Breast epithelium (tissue), 4 donors: ENCODE data around the gene PDLIM3. TPM values are rescaled to one million over a fixed set of nuclear protein-coding genes. Genes with fewer than 3 reads are reported as not detected.

ENCODE experiments used
- DNase-seq, 2 donors: peaks; one replicate each; pipeline ENCODE4 v3.0.0-alpha.2; 2019; ENCODE audit warnings: low spot score in 2 of 2
- H3K27ac ChIP-seq, 2 donors: fragments of 200-600 bp; sonication (generic) in 1 of 2; one replicate each; pipeline ENCODE4 v1.5.1; 2016 to 2019; ENCODE audit warnings: mild to moderate bottlenecking in 1 of 2
- H3K27me3 ChIP-seq, 2 donors: fragments of 200-600 bp; sonication (generic) in 1 of 2; one replicate each; pipeline versions ENCODE4 v1.5.1 to v1.6.0; 2017 to 2019; ENCODE audit warnings: control low read depth in 1 of 2, mild to moderate bottlenecking in 1 of 2
- H3K36me3 ChIP-seq: fragments of 200-600 bp; one replicate; pipeline ENCODE4 v1.5.1; 2019
- H3K4me1 ChIP-seq, 2 donors: fragments of 200-600 bp; sonication (generic); one replicate each; pipeline ENCODE4 v1.5.1; 2016 to 2019; ENCODE audit warnings: control low read depth in 1 of 2
- H3K4me3 ChIP-seq, 3 donors: fragments of 200-600 bp; sonication (generic); 1 replicate in 2 of 3; 2 replicates in 1 of 3; pipeline ENCODE4 v1.5.1; 2016 to 2019; ENCODE audit warnings: mild to moderate bottlenecking in 3 of 3, moderate library complexity in 2 of 3
- H3K9me3 ChIP-seq, 2 donors: fragments of 200-600 bp; sonication (generic) in 1 of 2; one replicate each; pipeline ENCODE4 v1.5.1; 2016 to 2019; ENCODE audit warnings: control low read depth in 1 of 2
- CTCF ChIP-seq, 3 donors: fragments of 450-650 bp; IDR thresholded peaks; one replicate each; pipeline ENCODE4 v1.5.1; 2016 to 2017; ENCODE audit warnings: antibody characterized with exemption in 3 of 3, mild to moderate bottlenecking in 3 of 3, moderate library complexity in 3 of 3
- POLR2A ChIP-seq: fragments of 450-650 bp; IDR thresholded peaks from one replicate; pipeline ENCODE4 v1.6.1; 2016; ENCODE audit warnings: antibody characterized with exemption, mild to moderate bottlenecking, moderate library complexity
- POLR2AphosphoS5 ChIP-seq, 3 donors: sonication (generic); formaldehyde crosslinking; IDR thresholded peaks; one replicate each; pipeline ENCODE4 v1.6.1; 2017; ENCODE audit warnings: antibody characterized with exemption in 3 of 3
- intact Hi-C: fragments of 100-400 bp; cut with DNase I; formaldehyde crosslinking; loops from one replicate; pipeline ENCODE4 v1.15.1; 2023; ENCODE audit warnings: low total_unique reads
- total RNA-seq, 3 donors: library from RNA; depleted of rRNA; stranded (reverse); fragments of >200 nt; gene quantifications; one replicate each; pipeline ENCODE4 v1.1.0, GENCODE V29; 2016

The PDLIM3 gene
- total RNA-seq, 3 donors from 2014 or later = 25.3 to 181 (median 175) TPM

GRCh38 chr4:185500035-185500434, 35.3 kb downstream of the PDLIM3 start:
- no peak overlapping the region for H3K4me3 ChIP-seq
- H3K4me1 ChIP-seq = no peaks in the 10 kb centered on the region
- intact Hi-C loops = no loop called here
- DNase-seq = no peak
- no peaks in the 10 kb centered on the region for H3K27me3 ChIP-seq
- H3K36me3 ChIP-seq = no peaks in the 10 kb centered on the region
- H3K9me3 ChIP-seq = peaks cover 6 to 8% of the 10 kb centered on the region in 2 donors
- TF ChIP-seq POLR2AphosphoS5 (IDR thresholded peaks at IDR 0.05) = no peak
- no peak for TF ChIP-seq CTCF (IDR thresholded peaks at IDR 0.05)
- no peak for TF ChIP-seq POLR2A
- H3K27ac ChIP-seq = no peak overlapping the region

GRCh38 chr4:185488650-185489049, 46.7 kb downstream of the PDLIM3 start:
- Histone ChIP-seq H3K36me3 (no peaks in the 10 kb centered on the region), H3K27ac (no peak overlapping the region), H3K27me3 (no peaks in the 10 kb centered on the region), H3K4me3 (no peak overlapping the region), H3K4me1 (no peaks in the 10 kb centered on the region), H3K9me3 (peaks cover 0 to 10% of the 10 kb centered on the region in 2 donors)
- DNase-seq = no peak
- TF ChIP-seq CTCF (IDR thresholded peaks at IDR 0.05) (no peak), POLR2AphosphoS5 (IDR thresholded peaks at IDR 0.05) (no peak), POLR2A (no peak)
- intact Hi-C loops = no loop called here

GRCh38 chr4:185481401-185481800, 53.9 kb downstream of the PDLIM3 start:
- H3K36me3 ChIP-seq = no peaks in the 10 kb centered on the region
- intact Hi-C loops = no loop called here
- no peak for DNase-seq
- no peak overlapping the region for H3K27ac ChIP-seq
- H3K4me3 ChIP-seq = no peak overlapping the region
- no peaks in the 10 kb centered on the region for H3K4me1 ChIP-seq
- H3K27me3 ChIP-seq = no peaks in the 10 kb centered on the region
- TF ChIP-seq CTCF (IDR thresholded peaks at IDR 0.05) (no peak), POLR2AphosphoS5 (IDR thresholded peaks at IDR 0.05) (no peak), POLR2A (no peak)
- no peaks in the 10 kb centered on the region for H3K9me3 ChIP-seq

DNA sequence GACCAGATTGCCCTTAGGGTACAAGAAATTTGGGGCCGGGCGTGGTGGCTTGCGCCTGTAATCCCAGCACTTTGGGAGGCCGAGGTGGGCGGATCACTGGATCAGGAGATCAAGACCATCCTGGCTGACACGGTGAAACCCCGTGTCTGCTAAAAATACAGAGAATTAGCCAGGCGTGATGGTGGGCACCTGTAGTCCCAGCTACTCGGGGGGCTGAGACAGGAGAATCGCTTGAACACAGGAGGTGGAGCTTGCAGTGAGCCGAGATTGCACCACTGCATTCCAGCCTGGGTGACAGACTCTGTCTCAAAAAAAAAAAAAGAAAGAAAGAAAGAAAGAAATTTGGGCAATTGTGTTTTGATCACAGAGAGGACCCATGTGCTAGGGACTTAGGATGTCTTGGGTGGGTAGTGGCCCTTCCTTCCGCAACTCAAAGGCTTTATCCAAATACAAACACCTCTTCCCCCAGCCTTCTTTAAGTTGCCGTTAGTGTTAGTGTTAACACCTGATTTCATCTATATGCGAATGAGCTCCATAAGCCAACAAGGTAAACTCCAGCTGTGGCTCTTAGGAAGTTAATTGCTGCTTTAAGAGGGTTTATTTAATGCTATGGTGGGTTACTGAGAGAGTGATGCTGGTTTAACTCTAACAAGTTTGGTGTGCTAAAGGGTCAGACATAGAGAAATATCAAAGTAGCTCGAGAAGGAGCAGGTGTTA, 55.1 kb downstream of the PDLIM3 start:
- intact Hi-C loops = no loop called here

More for the DNA sequence above, 55.1 kb downstream of the PDLIM3 start:
- no peak for DNase-seq
- H3K27me3 ChIP-seq = no peaks in the 10 kb centered on the region
- no peaks in the 10 kb centered on the region for H3K9me3 ChIP-seq
- no peaks in the 10 kb centered on the region for H3K4me1 ChIP-seq
- H3K36me3 ChIP-seq = no peaks in the 10 kb centered on the region
- TF ChIP-seq CTCF (IDR thresholded peaks at IDR 0.05) = no peak
- TF ChIP-seq POLR2AphosphoS5 (IDR thresholded peaks at IDR 0.05) = no peak
- no peak for TF ChIP-seq POLR2A
- H3K27ac ChIP-seq = no peak overlapping the region
- H3K4me3 ChIP-seq = no peak overlapping the region
